HepG2 (cell line): ENCODE measurements around the gene NPW. TPM values are rescaled to one million over a fixed set of nuclear protein-coding genes. Genes with fewer than 3 reads are reported as not detected.

Experiments
- AHR ChIP-seq: IDR thresholded peaks from 2 replicates; pipeline ENCODE4 v1.6.1; 2018; ENCODE audit warnings: missing genetic modification reagents, missing compliant biosample characterization
- GABPA ChIP-seq, 2 experiments: IDR thresholded peaks; 2 replicates each; pipeline ENCODE4 v1.6.1; 2011 to 2016; ENCODE audit warnings: low read depth in 2 of 2, low read length in 1 of 2, missing biosample characterization in 1 of 2, missing genetic modification characterization in 1 of 2
- HDAC6 ChIP-seq: fragments of 200-600 bp; sonication (generic); IDR thresholded peaks from 2 replicates; pipeline ENCODE4 v1.7.0; 2017; ENCODE audit warnings: mild to moderate bottlenecking, antibody characterized with exemption, low read length, low read depth
- HNF4A ChIP-seq: sonication (generic); formaldehyde crosslinking; IDR thresholded peaks from 2 replicates; pipeline ENCODE4 v1.4.0; 2020; ENCODE audit warnings: missing genetic modification reagents
- JDP2 ChIP-seq: sonication (generic); formaldehyde crosslinking; IDR thresholded peaks from 2 replicates; pipeline ENCODE4 v1.8.1; 2022; ENCODE audit warnings: missing genetic modification reagents, borderline replicate concordance
- MED8 ChIP-seq: sonication (generic); formaldehyde crosslinking; IDR thresholded peaks from 2 replicates; pipeline ENCODE4 v1.8.1; 2023; ENCODE audit warnings: mild to moderate bottlenecking, missing genetic modification reagents; ENCODE audit not compliant: insufficient replicate concordance
- RARG ChIP-seq: sonication (generic); formaldehyde crosslinking; IDR thresholded peaks from 2 replicates; pipeline ENCODE4 v1.4.0; 2020; ENCODE audit warnings: low read depth, mild to moderate bottlenecking, missing genetic modification reagents
- TBX3 ChIP-seq: fragments of 450-650 bp; IDR thresholded peaks from 2 replicates; pipeline ENCODE4 v1.6.1; 2017; ENCODE audit warnings: antibody characterized with exemption, mild to moderate bottlenecking, inconsistent platforms, borderline replicate concordance
- TP53 ChIP-seq: sonication (generic); formaldehyde crosslinking; conservative IDR thresholded peaks from 2 replicates; pipeline ENCODE4 v1.4.0; 2020; ENCODE audit warnings: missing genetic modification reagents
- U2AF2 ChIP-seq: fragments of 200-400 bp; formaldehyde crosslinking; IDR thresholded peaks from 2 replicates; pipeline ENCODE4 v1.6.1; 2017; ENCODE audit warnings: low read depth, mild to moderate bottlenecking, low read length
- ZBTB43 ChIP-seq: sonication (generic); formaldehyde crosslinking; conservative IDR thresholded peaks from 2 replicates; pipeline ENCODE4 v1.4.0; 2020; ENCODE audit warnings: missing genetic modification reagents
- ZBTB44 ChIP-seq: sonication (generic); formaldehyde crosslinking; IDR thresholded peaks from 2 replicates; pipeline ENCODE4 v1.4.0; 2020; ENCODE audit warnings: missing genetic modification reagents
- ZNF318 ChIP-seq: sonication (generic); formaldehyde crosslinking; IDR thresholded peaks from 2 replicates; pipeline ENCODE4 v1.4.0; 2020; ENCODE audit warnings: mild to moderate bottlenecking, missing genetic modification reagents
- ZNF354B ChIP-seq: sonication (generic); formaldehyde crosslinking; IDR thresholded peaks from 2 replicates; pipeline ENCODE4 v1.8.0; 2022; ENCODE audit warnings: mild to moderate bottlenecking, missing genetic modification reagents
- ZNF713 ChIP-seq: sonication (generic); formaldehyde crosslinking; IDR thresholded peaks from 2 replicates; pipeline ENCODE4 v1.4.0; 2020; ENCODE audit warnings: mild to moderate bottlenecking, missing genetic modification reagents
- ZNF749 ChIP-seq: sonication (generic); formaldehyde crosslinking; IDR thresholded peaks from 2 replicates; pipeline ENCODE4 v1.8.0; 2022; ENCODE audit warnings: mild to moderate bottlenecking, missing genetic modification reagents, moderate library complexity, borderline replicate concordance
- ZSCAN30 ChIP-seq: sonication (generic); formaldehyde crosslinking; IDR thresholded peaks from 2 replicates; pipeline ENCODE4 v1.5.0; 2020; ENCODE audit warnings: mild to moderate bottlenecking, missing genetic modification reagents
- polyA plus RNA-seq, 8 experiments: library from polyadenylated mRNA; depleted of rRNA in 3 of 8; stranded (reverse) in 7 of 8; unstranded in 1 of 8; fragments of >200 nt; fragmentation: Illumina TruSeq in 4 of 8; extraction: Trizol in 4 of 8; gene quantifications; 2 replicates each; pipeline versions ENCODE4 v1.2.1 to v1.2.3, GENCODE V29; 2011 to 2016; ENCODE audit warnings: low read depth in 4 of 8, missing spikeins in 1 of 8, mixed read lengths in 1 of 8; ENCODE audit not compliant: insufficient read depth in 1 of 8
- total RNA-seq, 5 experiments: library from RNA; depleted of rRNA; stranded (reverse); fragments of >200 nt; fragmentation: Illumina TruSeq; extraction: Trizol; gene quantifications; 2 replicates each; pipeline ENCODE4 v1.2.3, GENCODE V29; 2016; ENCODE audit warnings: low read depth in 1 of 5

The NPW gene
- total and polyA plus RNA-seq, 2 of the 13 experiments (the other 11 are each of a cell fraction or from before 2014, with no cell fraction given), result 0.24 to 0.97 TPM

GRCh38 chr16:2047330-2048115 lies 27.9 kb downstream of the NPW start, which contains the start of the genes NTHL1 and TSC2 (continued):
- TF ChIP-seq TP53 (CRISPR knock-in tag), result 0 out of 2 replicates have a peak, but pooled peaks have one; percentile 24
- TF ChIP-seq MED8 (CRISPR knock-in tag), result peak; percentile 67
- TF ChIP-seq TBX3, result no peak
- TF ChIP-seq HDAC6, result no peak
- TF ChIP-seq GABPA (IDR thresholded peaks at IDR 0.05; ENCODE audit: low read depth, low read length), result peak; percentile 99
- peak; percentile 93 for TF ChIP-seq GABPA (CRISPR knock-in tag; IDR thresholded peaks at IDR 0.05; ENCODE audit: low read depth)
- TF ChIP-seq RARG, result no peak
- TF ChIP-seq ZBTB44, result no peak
- TF ChIP-seq ZNF713, result 0 out of 2 replicates have a peak, but pooled peaks have one; percentile 26
- no peak for TF ChIP-seq ZBTB43 (CRISPR knock-in tag)
- no peak for TF ChIP-seq ZNF354B (CRISPR knock-in tag)
- TF ChIP-seq ZSCAN30, result no peak
- TF ChIP-seq AHR (CRISPR knock-in tag), result no peak
- no peak for TF ChIP-seq ZNF749 (CRISPR knock-in tag)
- TF ChIP-seq ZNF318 (CRISPR knock-in tag), result 0 out of 2 replicates have a peak, but pooled peaks have one; percentile 25
- no peak for TF ChIP-seq JDP2 (CRISPR knock-in tag)
- no peak for TF ChIP-seq U2AF2
- TF ChIP-seq HNF4A (CRISPR knock-in tag), result no peak
